HG03439 (cell line): ENCODE data around the gene LAMA1.
"Not testable (repeated sequence)": the region's sequence is repeated elsewhere in the genome, so short reads cannot be mapped to it uniquely, and the experiment has no call there.

Experiments used
- ATAC-seq: cut with Tn5 transposase; IDR thresholded peaks from one replicate; pipeline ENCODE4 v1.9.1; 2021; ENCODE audit warnings: mild to moderate bottlenecking, moderate library complexity; ENCODE audit not compliant: unreplicated experiment

LAMA1 gene

GRCh38 chr18:6954501-6954900 is 163.1 kb downstream of the LAMA1 start:
- ATAC-seq, result no peak

GRCh38 chr18:6951336-6952090 is 166.1 kb downstream of the LAMA1 start:
- no peak for ATAC-seq

GRCh38 chr18:6950641-6951040 is 167.0 kb downstream of the LAMA1 start:
- no peak for ATAC-seq

DNA sequence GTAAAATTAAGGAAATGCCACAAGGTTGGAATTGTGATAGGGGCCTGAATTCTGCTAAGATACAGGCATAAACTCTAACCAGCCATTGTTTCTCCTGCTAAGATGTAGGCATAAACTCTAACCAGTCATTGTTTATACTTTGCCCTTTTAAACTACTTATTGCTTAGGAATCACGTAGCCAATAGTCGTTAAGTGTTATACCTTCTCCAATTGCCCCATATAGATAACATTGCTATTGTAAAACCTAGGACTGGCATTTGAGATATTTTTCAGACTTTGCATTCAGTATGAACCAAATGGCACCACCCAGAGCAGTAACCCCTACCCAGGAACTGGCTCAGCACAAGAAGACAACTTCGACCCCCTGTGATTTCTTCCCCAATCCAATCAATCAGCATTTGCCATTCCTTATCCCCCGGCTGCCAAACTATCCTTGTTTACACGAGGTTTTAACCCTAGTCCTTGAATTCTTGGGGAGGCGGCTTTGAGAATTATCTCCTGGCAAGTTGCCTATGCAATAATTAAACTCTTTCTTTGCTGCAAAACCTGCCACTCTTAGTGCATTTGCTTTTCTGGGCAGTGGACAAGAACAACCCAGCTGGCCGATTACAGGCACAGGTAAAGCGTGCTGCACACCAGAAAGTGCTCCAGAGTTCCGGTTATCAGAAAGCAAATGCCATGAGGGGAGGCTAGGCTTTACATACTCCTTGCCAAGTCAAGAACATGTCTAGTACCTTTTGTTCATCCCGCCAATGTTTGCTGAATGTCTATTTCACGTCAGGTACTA is 167.6 kb downstream of the LAMA1 start:
- no peak for ATAC-seq

DNA sequence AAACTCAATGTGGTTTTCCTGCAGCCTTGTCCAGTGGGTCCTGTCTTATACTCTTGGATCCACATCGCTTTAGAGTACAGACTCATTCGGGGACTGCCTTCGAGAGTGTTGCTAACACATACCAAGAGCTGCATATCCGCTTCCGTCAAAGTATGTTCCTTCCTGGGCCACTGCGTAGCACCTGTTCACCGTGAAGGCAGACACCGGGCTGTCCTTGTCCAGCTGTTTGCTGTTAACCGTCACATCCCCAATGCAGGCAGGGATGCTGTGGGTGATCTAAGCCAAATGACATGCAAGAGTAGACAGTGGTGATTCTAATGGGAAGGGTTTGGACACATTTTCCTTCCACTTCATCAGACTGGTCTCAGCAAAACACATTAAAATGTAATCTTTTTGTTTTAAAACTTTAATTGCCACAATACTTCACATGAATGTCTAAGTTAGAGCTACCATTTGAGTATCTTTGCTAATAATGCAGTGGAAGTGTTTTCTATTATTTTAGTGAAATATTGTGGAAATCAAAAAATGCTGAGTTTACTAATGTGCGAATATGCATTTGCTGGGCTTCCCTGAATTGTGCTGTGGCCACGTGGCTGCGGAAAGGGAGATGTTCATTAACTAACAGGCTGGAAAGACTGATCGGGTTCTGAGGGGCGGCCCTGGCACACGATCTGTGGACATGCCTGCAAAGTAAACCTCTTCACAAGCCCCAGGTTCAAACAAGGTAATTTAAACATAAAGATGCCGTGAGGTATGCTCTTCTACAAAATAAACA is 169.1 kb downstream of the LAMA1 start:
- ATAC-seq, result no peak

GRCh38 chr18:6947338-6948030 is 170.1 kb downstream of the LAMA1 start:
- no peak for ATAC-seq

DNA sequence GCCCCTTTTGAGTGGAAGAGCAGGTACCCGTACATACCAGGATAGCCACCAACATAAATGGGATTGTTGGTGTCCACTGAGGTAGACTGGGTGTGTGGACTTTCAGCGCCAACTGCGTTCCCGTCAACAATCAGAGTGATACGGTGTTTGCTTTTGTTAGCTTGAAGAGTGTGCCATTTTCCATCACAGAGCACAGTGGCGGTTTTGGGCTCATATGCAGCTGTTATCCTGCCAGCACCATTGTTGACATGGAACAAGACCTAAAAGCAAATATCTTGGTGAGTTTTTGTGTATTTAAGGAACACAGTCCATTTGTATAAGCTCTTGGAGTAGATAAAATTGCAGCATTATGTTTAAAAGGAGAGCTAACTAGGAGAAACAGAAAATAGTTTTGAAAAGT is 174.5 kb downstream of the LAMA1 start:
- ATAC-seq, result no peak

- no peak for ATAC-seq
These were observed 174.9 kb downstream of the LAMA1 start for GRCh38 chr18:6942742-6943141.

DNA sequence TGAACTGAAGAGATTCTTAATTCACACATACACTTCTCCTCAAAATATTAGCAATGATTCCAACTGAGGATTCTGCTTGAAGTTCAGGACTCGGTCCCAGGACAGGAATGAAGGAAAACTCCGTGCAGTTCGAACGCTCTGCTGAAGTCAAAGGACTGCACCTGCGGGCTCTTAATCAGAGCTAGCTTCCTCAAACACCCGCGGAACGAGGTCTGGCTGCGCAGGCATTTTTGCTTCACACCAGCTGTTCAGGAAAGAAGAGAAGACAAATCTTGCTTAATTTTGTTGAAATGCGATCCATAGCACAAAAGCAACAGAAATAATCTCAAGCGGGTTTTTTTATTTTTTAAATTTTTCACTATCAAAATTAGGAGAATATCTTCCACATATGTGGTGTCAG is 175.6 kb downstream of the LAMA1 start:
- no peak for ATAC-seq

DNA sequence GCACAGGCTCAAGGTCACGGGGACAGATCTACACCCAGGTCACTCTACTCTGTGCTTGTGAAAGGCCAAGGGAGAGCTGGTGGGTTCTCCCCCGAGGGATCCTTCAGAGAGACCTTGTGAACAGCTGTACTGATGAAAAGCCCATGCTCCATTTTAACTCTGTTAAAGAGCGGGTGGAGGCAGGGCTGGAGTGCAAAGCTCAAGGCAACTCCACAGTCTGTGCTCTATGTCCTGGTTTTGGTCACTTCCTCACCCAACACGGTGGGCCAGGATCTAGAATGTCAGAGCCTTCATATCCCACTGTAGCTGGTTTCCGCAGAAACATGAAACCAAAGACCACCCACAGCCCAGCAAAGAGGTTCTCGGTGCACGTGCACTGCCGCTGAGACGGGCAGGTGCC is 177.1 kb downstream of the LAMA1 start:
- no peak for ATAC-seq

DNA sequence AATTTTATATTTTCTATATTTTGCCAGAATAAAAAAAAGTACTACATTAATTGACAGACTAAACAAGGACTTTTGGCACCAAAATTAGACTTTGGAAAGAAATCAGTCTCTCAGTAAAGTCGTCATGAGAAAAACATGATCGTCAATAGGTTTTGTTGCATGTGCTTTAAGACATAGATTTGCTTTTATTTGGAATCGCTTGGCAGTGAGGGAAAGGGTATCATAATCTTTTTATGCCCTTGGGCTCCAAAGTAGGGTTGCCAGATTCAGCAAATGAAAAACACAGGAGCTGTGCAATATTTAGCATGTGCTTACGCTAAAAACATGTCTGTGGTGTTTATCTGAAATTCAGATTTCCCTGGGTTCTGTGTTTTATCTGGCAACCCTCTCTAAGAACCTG is 177.6 kb downstream of the LAMA1 start:
- no peak for ATAC-seq

- ATAC-seq, result not testable (repeated sequence)
These were observed 179.2 kb downstream of the LAMA1 start for GRCh38 chr18:6938403-6938802.

DNA sequence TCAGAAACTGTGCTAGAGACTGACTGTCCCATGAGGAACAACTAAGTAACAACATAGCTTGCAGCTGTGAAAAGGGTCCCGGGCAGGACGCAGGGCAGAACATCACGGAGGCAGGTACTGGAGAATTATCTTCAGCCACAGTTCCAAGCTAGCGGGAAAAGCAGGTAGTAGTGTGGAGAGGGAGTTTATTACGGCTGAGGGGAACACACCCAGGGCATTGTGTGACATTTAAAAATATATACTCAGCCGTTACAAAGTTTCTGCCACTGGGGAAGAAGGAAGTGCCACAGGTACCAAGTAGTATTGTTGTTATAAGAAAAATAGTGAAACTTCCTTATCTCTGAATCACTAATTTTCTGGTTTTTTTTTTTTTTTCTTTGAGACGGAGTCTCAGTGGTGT is 179.6 kb downstream of the LAMA1 start:
- ATAC-seq, result no peak

DNA sequence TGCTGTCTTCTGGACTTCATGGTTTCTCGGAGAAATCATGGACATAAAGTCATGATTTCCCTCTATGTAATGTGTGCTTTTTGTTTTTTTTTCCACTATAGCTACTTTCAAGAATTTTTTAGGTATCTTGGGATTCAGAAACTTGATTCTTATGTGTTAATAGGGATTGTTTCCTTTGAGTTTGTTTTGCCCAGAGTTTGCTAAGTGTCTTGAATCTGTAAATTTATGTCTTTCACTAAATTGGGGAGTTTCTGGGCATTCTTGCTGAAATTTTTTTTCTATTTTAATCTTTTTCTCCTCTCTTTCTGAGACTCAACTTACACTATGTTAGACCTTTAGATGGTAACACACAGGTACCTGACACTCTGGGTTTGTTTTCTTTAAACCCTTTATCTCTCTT is 182.7 kb downstream of the LAMA1 start:
- ATAC-seq, result no peak

DNA sequence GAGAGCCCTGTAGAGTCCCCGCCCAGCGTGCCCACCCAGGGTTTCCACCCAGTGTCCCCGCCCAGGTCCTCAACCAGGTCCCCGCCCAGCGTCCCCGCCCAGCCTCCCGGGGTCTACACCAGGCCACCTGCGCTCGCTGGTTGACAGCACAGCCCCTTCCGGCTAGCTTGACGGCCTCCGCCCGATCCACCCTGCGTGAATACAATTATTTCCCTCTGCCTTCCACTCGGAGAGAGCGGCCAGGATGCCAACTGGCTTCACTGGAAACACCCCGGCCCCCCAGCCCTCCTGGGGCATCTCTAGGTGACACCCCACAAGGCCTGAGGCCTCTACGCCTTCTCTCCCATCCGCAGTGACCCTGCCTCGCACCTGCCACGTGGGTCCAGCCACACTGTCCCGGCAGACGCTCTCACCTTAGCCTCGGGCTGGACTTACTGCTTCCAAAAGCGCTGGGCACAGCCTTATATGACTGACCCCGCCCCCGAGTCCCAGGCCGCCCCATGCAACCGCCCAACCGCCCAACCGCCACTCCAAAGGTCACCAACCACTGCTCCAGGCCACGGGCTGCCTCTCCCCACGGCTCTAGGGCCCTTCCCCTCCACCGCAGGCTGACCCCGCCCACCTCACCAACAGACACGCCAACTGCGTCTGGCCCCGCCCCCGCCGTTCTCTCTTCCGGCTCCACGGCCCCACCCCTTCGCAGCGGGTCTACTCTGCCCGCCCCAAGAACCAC is 188.1 kb downstream of the LAMA1 start:
- ATAC-seq, result no peak

GRCh38 chr18:6928359-6928758 is 189.2 kb downstream of the LAMA1 start:
- ATAC-seq, result no peak

DNA sequence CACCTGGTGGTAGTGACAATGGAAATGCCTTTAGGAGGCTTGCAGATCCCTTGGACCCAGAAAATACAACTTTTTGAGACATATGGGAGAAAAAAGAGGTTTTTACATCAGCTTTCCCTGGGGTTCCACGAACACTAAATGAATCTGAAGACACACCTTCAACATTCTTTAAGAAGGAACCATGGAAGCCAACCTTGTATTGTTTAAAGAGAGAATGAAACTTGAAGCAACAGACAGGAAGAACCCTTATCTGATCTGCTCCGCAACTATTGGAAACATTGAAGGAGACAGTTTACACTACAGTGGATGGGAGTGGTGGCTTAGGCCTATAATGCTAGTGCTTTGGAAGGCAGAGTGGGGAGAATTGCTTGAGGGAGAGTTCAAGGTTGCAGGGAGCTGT is 190.4 kb downstream of the LAMA1 start:
- ATAC-seq, result no peak

- no peak for ATAC-seq
These were observed 194.4 kb downstream of the LAMA1 start for GRCh38 chr18:6923220-6923619.

GRCh38 chr18:6921571-6921970 is 196.0 kb downstream of the LAMA1 start:
- ATAC-seq, result no peak
